Astrocyte of the spinal cord (primary cell): ENCODE data around the gene HSP90AB1.
A peak's percentile ranks its signal among the peaks of the same experiment; 100 is the strongest.
"Not testable (repeated sequence)": the region's sequence is repeated elsewhere in the genome, so short reads cannot be mapped to it uniquely, and the experiment has no call there.

ENCODE experiments used
- DNase-seq: peaks from one replicate; pipeline ENCODE4 v3.0.0; 2011; ENCODE audit warnings: low read depth, low spot score
- H3K4me3 ChIP-seq: 2 replicates; pipeline ENCODE4 v1.5.1; 2011; ENCODE audit warnings: low read depth, mild to moderate bottlenecking, low read length, moderate library complexity
- CTCF ChIP-seq: IDR thresholded peaks from 2 replicates; pipeline ENCODE4 v1.5.1; 2012; ENCODE audit warnings: low read depth, mild to moderate bottlenecking, low read length, inconsistent platforms
- in situ Hi-C: cut with HindIII; loops from 2 replicates; pipeline ENCODE4 v1.10.0; 2017; ENCODE audit warnings: low sequenced_read_pairs

The HSP90AB1 gene

GRCh38 chr6:44229376-44230033 lies 17.4 kb upstream of the HSP90AB1 start:
- H3K4me3 ChIP-seq, result no peak overlapping the region
- no peak for TF ChIP-seq CTCF
- DNase-seq, result no peak
- in situ Hi-C loops, result no loop called here

- no peak for TF ChIP-seq CTCF
- in situ Hi-C loops, result no loop called here
- DNase-seq, result no peak
- H3K4me3 ChIP-seq, result no peak overlapping the region
These were observed 16.7 kb upstream of the HSP90AB1 start for GRCh38 chr6:44230034-44230675.

- DNase-seq, in situ Hi-C loops, H3K4me3 ChIP-seq: not testable (repeated sequence)
These were observed 15.5 kb upstream of the HSP90AB1 start for GRCh38 chr6:44231426-44231825.

GRCh38 chr6:44232676-44233566 lies 14.0 kb upstream of the HSP90AB1 start:
- DNase-seq, result no peak
- no peak overlapping the region for H3K4me3 ChIP-seq
- in situ Hi-C loops, result no loop called here
- no peak for TF ChIP-seq CTCF

GRCh38 chr6:44233567-44234100 lies 13.3 kb upstream of the HSP90AB1 start:
- in situ Hi-C loops, result no loop called here
- no peak for TF ChIP-seq CTCF
- DNase-seq, result no peak
- H3K4me3 ChIP-seq, result no peak overlapping the region

- TF ChIP-seq CTCF, result peak; percentile 88
- no peak overlapping the region for H3K4me3 ChIP-seq
- peak; percentile 82 for DNase-seq
- in situ Hi-C loops, result no loop called here
These were observed 12.5 kb upstream of the HSP90AB1 start for GRCh38 chr6:44234101-44235025.
